Germinal center (tissue), 1 donor: ENCODE data around the gene TCF7L1.
A peak's percentile ranks its signal among the peaks of the same experiment; 100 is the strongest.
"Not testable (repeated sequence)": the region's sequence is repeated elsewhere in the genome, so short reads cannot be mapped to it uniquely, and the experiment has no call there.

Experiments
- DNase-seq: peaks from one replicate; pipeline ENCODE4 v3.0.0; 2012; ENCODE audit warnings: mixed read lengths, low spot score

Gene TCF7L1

GRCh38 chr2:85132834-85133637 is at the start of gene TCF7L1:
Gene TCF7L1, plus strand, starts transcription at chr2:85133392. Its CDS starts 293 bp downstream, at chr2:85133685.
- peak; percentile 49 for DNase-seq

GRCh38 chr2:85085563-85085962 is 47.6 kb upstream of the TCF7L1 start:
- DNase-seq = no peak

DNA sequence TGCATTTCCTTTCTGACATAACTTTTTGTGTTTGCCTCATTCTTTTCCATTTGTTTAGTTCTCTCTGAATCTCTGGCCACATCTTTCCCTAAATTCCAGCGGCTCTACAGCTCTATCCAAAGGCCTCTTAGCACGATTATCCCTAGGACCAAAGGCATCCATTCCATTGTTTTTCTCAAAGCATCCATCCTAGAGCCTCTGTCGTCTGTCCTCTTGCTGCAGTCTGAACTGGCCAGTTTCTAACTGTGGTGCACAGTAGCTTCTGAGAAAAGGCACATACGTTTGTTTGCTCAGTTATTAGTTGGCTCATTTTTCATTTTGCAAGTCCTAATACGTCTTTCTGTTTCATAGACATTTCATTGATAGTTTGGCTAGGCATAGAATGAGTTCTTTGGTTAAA is 45.7 kb upstream of the TCF7L1 start:
- no peak for DNase-seq

DNA sequence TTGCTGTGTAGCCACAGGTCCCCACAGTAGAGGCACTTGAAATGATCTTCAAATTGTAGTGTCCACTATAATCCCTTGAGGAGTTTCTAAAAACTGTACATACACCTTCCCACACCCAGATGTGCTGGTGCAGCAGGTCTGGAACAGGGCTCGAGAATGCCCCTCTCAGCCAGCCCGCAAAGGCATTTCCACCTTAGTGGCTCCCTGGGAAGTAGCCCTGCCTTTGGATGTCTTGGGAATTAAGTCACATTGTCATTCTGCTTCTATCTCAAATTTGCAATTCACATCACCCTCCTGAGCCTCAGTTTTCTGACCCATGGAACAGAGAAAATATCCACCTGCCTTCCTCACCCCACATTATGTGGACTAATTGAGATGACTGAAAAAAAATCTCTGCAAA is 44.3 kb upstream of the TCF7L1 start:
- DNase-seq = no peak

- no peak for DNase-seq
These were observed 43.6 kb upstream of the TCF7L1 start for GRCh38 chr2:85089585-85089984.

- DNase-seq = no peak
These were observed 41.4 kb upstream of the TCF7L1 start for GRCh38 chr2:85091838-85092237.

- DNase-seq = no peak
These were observed 38.1 kb upstream of the TCF7L1 start for GRCh38 chr2:85095094-85095493.

DNA sequence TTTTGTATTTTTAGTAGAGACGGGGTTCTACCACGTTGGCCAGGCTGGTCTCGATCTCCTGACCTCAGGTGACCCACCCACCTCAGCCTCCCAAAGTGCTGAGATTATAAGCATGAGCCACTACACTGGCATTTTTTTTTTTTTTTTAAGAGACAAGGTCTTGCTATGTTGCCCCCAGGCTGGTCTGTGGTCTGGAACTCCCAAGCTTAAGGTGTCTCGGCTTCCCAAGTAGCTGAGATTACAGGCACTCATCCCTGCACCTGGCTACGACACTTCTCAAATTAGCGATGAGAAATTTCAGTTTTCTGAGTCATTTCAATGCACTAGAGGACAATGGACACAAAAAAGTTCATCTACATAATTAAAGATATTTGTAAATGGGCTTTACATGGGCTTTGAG is 36.6 kb upstream of the TCF7L1 start:
- DNase-seq = no peak

DNA sequence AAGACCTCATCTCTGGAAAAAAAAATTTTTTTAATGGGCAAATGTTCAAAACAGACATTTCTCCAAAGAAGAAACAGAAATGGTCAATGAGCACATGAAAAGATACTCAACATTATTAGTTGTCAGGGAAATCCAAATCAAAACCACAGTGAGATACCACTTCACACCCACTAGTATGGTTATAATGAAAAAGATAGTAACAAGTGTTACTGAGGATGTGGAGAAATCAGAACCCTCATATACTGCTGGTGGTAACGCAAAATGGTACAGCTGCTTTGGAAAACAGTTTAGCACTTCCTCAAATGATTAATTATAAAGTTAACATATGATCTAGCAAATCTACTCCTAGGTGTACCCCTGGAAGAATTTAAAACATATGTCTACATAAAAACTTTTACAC is 29.0 kb upstream of the TCF7L1 start:
- DNase-seq = no peak

DNA sequence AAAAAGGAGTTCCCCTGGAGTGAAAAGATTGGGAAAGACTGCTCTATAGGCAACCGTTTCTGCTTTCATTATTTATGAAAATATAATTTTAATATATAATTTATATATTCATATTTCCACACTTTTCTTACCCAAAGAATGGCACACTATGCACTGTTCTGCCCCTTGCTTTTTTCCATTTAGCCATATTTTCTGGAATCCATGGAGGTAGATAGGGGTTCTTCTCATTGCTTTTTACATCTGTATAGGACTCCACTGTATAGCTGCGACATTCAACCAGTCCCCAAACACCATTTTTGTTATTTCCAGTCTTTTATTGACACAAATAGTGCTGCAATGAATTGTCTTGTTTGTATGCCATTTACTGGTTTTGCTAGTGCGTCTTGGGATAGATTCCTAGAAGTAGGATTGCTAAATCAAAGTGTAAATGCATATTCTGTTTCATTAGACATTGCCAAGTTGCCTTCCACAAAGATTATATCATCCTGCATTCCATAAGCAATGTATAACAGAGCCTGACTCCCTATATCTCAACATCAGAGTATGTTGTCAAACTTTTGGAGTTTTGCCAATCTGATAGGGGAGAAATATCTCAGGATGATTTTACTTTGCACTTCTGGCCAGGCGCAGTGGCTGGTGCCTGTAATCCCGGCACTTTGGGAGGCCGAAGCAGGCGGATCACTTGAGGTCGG is 26.6 kb upstream of the TCF7L1 start:
- no peak for DNase-seq

DNA sequence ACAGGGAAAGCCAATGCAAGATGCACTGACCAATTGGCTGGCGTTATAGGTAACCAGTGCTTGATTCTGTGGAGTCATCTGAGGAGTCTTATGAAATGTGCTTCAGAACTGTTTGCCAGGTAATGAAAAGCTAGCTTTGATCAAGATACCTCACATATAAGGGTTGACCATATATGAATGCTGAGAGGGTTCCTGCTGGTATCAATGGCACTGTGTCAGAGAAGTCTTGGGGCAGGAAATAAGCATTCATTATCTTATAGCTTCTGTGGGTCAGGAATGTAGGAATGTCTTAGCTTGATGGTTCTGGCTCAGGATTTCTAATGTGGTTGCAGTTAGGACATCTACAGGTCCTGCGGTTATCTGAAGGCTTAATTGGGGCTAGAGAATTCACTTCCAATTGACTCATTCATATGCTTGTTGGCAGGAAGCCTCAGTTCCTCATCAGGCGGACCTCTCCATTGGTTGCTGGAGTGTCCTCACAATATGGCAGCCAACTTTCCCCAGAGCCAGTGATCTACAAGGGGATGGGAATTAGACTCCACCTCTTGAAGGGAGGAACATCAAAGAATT is 22.1 kb upstream of the TCF7L1 start:
- DNase-seq = no peak

DNA sequence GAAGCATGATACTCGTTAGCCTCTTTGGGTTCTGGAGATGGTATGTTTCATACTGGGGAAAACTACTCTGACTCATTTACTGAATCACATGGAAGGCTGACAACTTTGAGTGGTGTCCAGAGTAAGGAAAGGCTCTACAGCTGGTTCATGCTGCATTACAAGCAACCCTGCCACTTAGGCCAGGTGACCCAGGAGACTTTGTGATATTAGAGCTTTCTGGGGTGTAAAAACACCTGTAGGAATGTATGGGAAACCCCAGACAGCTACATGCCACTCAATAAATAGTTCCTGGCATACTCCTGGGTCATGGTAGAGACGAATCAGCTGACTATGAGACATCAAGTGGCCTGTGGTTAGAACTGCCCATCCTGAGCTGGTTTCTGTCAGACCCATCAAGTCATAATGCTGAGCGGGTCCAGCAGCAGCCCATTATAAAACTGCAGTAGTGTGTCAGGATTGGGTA is 21.3 kb upstream of the TCF7L1 start:
- DNase-seq = no peak

DNA sequence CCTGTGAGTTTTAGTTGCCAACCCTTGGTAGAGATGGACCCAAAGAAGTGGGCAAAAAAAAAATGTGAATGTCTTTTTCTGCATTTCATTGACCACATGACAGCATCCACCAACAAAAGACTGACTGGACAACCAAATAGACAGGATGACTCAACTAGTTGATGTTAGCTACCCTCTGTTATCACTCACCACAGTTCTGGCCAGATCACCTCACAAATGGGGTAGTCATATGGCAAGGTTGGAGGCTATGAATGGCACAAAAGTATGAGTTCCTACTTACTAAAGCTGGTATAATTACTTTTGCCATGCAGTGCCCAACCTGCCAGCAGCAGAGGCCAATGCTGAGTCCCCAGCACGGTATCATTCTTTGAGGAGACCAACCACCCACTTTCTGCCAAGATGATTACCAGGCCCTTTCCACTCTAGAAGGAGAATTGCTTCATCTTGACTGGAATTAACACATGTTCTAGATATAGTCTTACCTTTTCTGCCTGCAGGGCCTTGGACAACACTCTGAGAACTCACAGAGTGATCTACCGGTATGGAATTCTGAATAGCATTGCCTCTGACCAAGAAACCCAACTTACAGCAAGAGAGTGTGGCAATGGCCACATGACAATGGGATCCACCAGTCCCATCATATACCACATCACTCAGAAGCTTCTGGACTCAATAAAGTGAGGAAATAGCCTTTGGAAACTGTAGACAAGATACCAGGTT is 20.1 kb upstream of the TCF7L1 start:
- no peak for DNase-seq

GRCh38 chr2:85114586-85115330 is 18.4 kb upstream of the TCF7L1 start:
- no peak for DNase-seq

- no peak for DNase-seq
These were observed 17.0 kb upstream of the TCF7L1 start for GRCh38 chr2:85116207-85116606.

DNA sequence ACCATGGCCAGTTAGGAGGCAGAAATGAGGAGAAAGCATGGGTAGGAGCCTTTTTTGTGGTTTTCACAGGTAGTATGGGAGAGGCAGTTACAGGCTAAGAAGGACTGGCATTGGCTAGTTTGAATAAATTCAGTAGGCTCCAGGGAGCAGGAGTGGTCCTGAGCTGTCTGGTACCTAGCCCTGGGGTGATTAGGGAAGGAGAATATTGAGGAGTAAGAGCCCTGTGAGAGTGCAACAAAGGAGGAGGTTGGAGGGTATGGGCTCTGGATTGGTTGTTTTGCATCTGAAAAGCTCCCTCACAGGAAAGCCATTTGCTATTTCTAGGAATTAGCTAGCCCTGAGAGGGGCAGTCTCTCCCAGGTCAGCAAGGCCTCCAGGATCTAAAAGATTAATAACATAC is 13.3 kb upstream of the TCF7L1 start:
- no peak for DNase-seq

- no peak for DNase-seq
These were observed 12.8 kb upstream of the TCF7L1 start for GRCh38 chr2:85120363-85120762.

DNA sequence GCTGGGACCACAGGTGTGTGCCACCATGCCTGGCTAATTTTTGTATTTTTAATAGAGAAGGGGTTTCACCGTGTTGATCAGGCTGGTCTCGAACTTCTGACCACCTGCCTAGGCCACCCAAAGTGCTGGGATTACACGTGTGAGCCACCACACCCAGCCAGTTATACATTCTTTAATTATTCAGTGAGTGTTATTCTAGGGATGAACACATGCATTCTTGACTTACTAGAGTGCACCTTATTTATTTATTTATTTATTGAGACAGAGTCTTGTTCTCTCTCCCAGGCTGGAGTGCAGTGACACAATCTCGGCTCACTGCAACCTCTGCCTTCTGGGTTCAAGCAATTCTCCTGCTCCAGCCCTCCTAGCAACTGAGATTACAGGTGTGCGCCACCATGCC is 6.7 kb upstream of the TCF7L1 start:
- DNase-seq = not testable (repeated sequence)

GRCh38 chr2:85129861-85130260 is 3.3 kb upstream of the TCF7L1 start:
- no peak for DNase-seq

DNA sequence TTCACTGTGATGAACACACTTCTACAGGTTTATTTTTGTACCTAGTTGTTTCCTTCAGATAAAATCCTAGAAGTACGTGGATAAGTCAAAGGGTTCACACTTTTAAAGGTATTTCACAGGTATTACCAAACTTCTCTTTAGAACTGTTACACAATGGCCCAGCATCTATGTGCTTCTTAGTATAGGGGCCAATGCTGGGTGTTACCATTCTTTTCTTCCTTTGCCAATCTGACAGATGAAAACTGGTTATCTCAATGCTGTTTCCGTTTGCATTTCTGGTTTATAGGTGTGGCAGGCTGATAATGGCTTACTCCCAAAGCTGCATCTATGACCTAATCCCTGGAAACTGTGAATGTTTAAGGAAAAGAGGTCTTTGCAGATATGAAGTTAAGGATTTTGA is 2.8 kb upstream of the TCF7L1 start:
- DNase-seq = no peak

DNA sequence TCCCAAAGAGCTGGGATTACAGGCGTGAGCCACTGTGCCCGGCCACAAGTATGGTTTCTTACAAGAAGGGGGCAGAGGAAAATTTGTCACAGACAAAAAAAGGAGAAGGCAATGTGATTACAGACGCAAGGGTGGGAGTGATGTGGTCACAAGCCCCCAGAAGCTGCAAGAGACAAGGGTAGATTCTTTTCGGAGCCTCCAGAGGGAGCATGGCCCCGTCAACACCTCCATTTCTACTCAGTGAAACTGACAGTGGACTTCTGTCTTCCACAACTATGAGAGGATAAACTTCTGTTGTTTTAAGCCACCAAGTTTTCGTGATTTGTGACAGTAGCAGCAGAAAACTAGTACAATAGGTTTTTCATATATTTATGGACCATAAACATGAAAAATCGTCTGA is 2.1 kb upstream of the TCF7L1 start:
- no peak for DNase-seq

GRCh38 chr2:85132397-85132796 is 795 bp upstream of the TCF7L1 start:
- DNase-seq = no peak
